Progenitor cell of endocrine pancreas (in vitro differentiated cells): Measurements from ENCODE around the gene TNIK. TPM values are rescaled to one million over a fixed set of nuclear protein-coding genes. Genes with fewer than 3 reads are reported as not detected.

Experiments used
- DNase-seq: peaks from one replicate; pipeline ENCODE4 v3.0.0; 2021; ENCODE audit warnings: low spot score; ENCODE audit not compliant: unreplicated experiment
- H3K27ac Mint-ChIP-seq: 2 replicates; pipeline ENCODE4 v1.8.0; 2021; ENCODE audit warnings: mild to moderate bottlenecking, moderate library complexity, mixed read lengths
- H3K27me3 Mint-ChIP-seq: 2 replicates; pipeline ENCODE4 v1.8.0; 2021; ENCODE audit warnings: mixed read lengths
- H3K36me3 Mint-ChIP-seq: 2 replicates; pipeline ENCODE4 v1.8.0; 2022; ENCODE audit warnings: mixed read lengths; ENCODE audit not compliant: insufficient read depth
- H3K4me1 Mint-ChIP-seq: 2 replicates; pipeline ENCODE4 v1.8.0; 2021; ENCODE audit warnings: low read depth, mixed read lengths
- H3K4me3 Mint-ChIP-seq: 2 replicates; pipeline ENCODE4 v1.8.0; 2021; ENCODE audit warnings: low read depth, mild to moderate bottlenecking, moderate library complexity, mixed read lengths
- H3K9me3 Mint-ChIP-seq: 2 replicates; pipeline ENCODE4 v1.8.0; 2021; ENCODE audit warnings: low read depth, mixed read lengths
- CTCF ChIP-seq: fragments of 200-600 bp; sonication (generic); IDR thresholded peaks from one replicate; pipeline ENCODE4 v1.5.0; 2021; ENCODE audit warnings: antibody characterized with exemption, mild to moderate bottlenecking; ENCODE audit not compliant: unreplicated experiment
- total RNA-seq: library from RNA; stranded (reverse); gene quantifications from 2 replicates; pipeline ENCODE4 v1.2.1, GENCODE V29; 2021

TNIK gene
- total RNA-seq, 1 donor from 2014 or later = 15.7 TPM

GRCh38 chr3:171504376-171504775 is 44.2 kb upstream of the TNIK start:
- no peaks in the 10 kb centered on the region for H3K36me3 Mint-ChIP-seq
- H3K9me3 Mint-ChIP-seq = peaks cover 11% of the 10 kb centered on the region
- peaks cover 8% of the 10 kb centered on the region for H3K4me1 Mint-ChIP-seq
- H3K4me3 Mint-ChIP-seq = no peak overlapping the region
- no peak for TF ChIP-seq CTCF
- DNase-seq = no peak
- H3K27ac Mint-ChIP-seq = no peak overlapping the region
- H3K27me3 Mint-ChIP-seq = no peaks in the 10 kb centered on the region

GRCh38 chr3:171503817-171504216 is 43.6 kb upstream of the TNIK start:
- Mint-ChIP-seq H3K4me1 (peaks cover 8% of the 10 kb centered on the region), H3K9me3 (peaks cover 11% of the 10 kb centered on the region)

GRCh38 chr3:171498921-171499320 is 38.7 kb upstream of the TNIK start:
- no peaks in the 10 kb centered on the region for H3K9me3 Mint-ChIP-seq
- H3K27me3 Mint-ChIP-seq = no peaks in the 10 kb centered on the region
- TF ChIP-seq CTCF = no peak
- peaks cover 5% of the 10 kb centered on the region for H3K4me1 Mint-ChIP-seq
- no peak for DNase-seq
- H3K36me3 Mint-ChIP-seq = no peaks in the 10 kb centered on the region
- H3K4me3 Mint-ChIP-seq = no peak overlapping the region
- no peak overlapping the region for H3K27ac Mint-ChIP-seq

More at GRCh38 chr3:171503817-171504216, 43.6 kb upstream of the TNIK start:
- no peaks in the 10 kb centered on the region for H3K27me3 Mint-ChIP-seq
- DNase-seq = no peak
- H3K27ac Mint-ChIP-seq = no peak overlapping the region
- no peak overlapping the region for H3K4me3 Mint-ChIP-seq
- TF ChIP-seq CTCF = no peak
- H3K36me3 Mint-ChIP-seq = no peaks in the 10 kb centered on the region

- Mint-ChIP-seq H3K36me3 (no peaks in the 10 kb centered on the region), H3K27ac (no peak overlapping the region), H3K4me1 (peaks cover 5% of the 10 kb centered on the region), H3K9me3 (no peaks in the 10 kb centered on the region), H3K4me3 (no peak overlapping the region), H3K27me3 (no peaks in the 10 kb centered on the region)
- TF ChIP-seq CTCF = no peak
- no peak for DNase-seq
Observed at GRCh38 chr3:171497468-171497867, 37.3 kb upstream of the TNIK start.

GRCh38 chr3:171495413-171495812 is 35.2 kb upstream of the TNIK start:
- peaks cover 5% of the 10 kb centered on the region for H3K4me1 Mint-ChIP-seq
- TF ChIP-seq CTCF = no peak
- no peaks in the 10 kb centered on the region for H3K9me3 Mint-ChIP-seq
- no peak overlapping the region for H3K4me3 Mint-ChIP-seq
- H3K27ac Mint-ChIP-seq = no peak overlapping the region
- no peaks in the 10 kb centered on the region for H3K27me3 Mint-ChIP-seq
- no peak for DNase-seq
- no peaks in the 10 kb centered on the region for H3K36me3 Mint-ChIP-seq
